K562 (cell line): ENCODE data around the gene GAPVD1. TPM values are rescaled to one million over a fixed set of nuclear protein-coding genes. Genes with fewer than 3 reads are reported as not detected.

ENCODE experiments used
- ARID4B ChIP-seq: sonication (generic); formaldehyde crosslinking; IDR thresholded peaks from 2 replicates; pipeline ENCODE4 v1.8.0; 2022; ENCODE audit warnings: mild to moderate bottlenecking, missing genetic modification reagents
- CBFA2T2 ChIP-seq: fragments of 450-650 bp; conservative IDR thresholded peaks from 2 replicates; pipeline ENCODE4 v1.6.1; 2017; ENCODE audit warnings: mild to moderate bottlenecking
- ILF3 ChIP-seq: fragments of 450-650 bp; IDR thresholded peaks from 2 replicates; pipeline ENCODE4 v1.6.1; 2018; ENCODE audit warnings: antibody characterized with exemption, mild to moderate bottlenecking, moderate library complexity, borderline replicate concordance
- ILK ChIP-seq: fragments of 450-650 bp; IDR thresholded peaks from 2 replicates; pipeline ENCODE4 v1.6.1; 2016; ENCODE audit warnings: missing genetic modification characterization, low read depth, mild to moderate bottlenecking, missing compliant biosample characterization, moderate library complexity, borderline replicate concordance
- KAT2B ChIP-seq: IDR thresholded peaks from one replicate; pipeline ENCODE4 v1.6.1; 2012; ENCODE audit warnings: low read depth, mild to moderate bottlenecking, control low read depth, inconsistent platforms, low read length, moderate library complexity
- NR2C2 ChIP-seq, 2 experiments: fragments of 200-800 bp in 1 of 2; sonication (Bioruptor generic) in 1 of 2; sonication (generic) in 1 of 2; formaldehyde crosslinking in 1 of 2; IDR thresholded peaks; 2 replicates each; pipeline versions ENCODE4 v1.6.1 to v1.8.0; 2016 to 2022; ENCODE audit warnings: mild to moderate bottlenecking in 1 of 2, missing compliant biosample characterization in 1 of 2, missing genetic modification characterization in 1 of 2, missing genetic modification reagents in 1 of 2
- POLR2AphosphoS5 ChIP-seq: IDR thresholded peaks from 2 replicates; pipeline ENCODE4 v1.6.1; 2011; ENCODE audit warnings: mild to moderate bottlenecking, low read depth, low read length, moderate library complexity; ENCODE audit not compliant: control insufficient read depth, insufficient read depth
- POLR2G ChIP-seq: fragments of 200-400 bp; formaldehyde crosslinking; IDR thresholded peaks from 2 replicates; pipeline ENCODE4 v1.6.1; 2017; ENCODE audit warnings: low read depth, mild to moderate bottlenecking, antibody characterized with exemption, low read length, moderate library complexity
- TSHZ1 ChIP-seq: fragments of 250-450 bp; sonication (Bioruptor Pico); IDR thresholded peaks from 2 replicates; pipeline ENCODE4 v1.4.0; 2020; ENCODE audit warnings: mild to moderate bottlenecking, moderate library complexity
- ZBTB33 ChIP-seq: sonication (generic); formaldehyde crosslinking; IDR thresholded peaks from 2 replicates; pipeline ENCODE4 v1.8.1; 2023; ENCODE audit warnings: mild to moderate bottlenecking, missing genetic modification reagents
- ZNF316 ChIP-seq: fragments of 450-650 bp; IDR thresholded peaks from 2 replicates; pipeline ENCODE4 v1.6.1; 2016
- ZNF740 ChIP-seq, 3 experiments: fragments of 200-800 bp in 1 of 3; sonication (Bioruptor generic) in 1 of 3; sonication (generic) in 1 of 3; formaldehyde crosslinking in 1 of 3; IDR thresholded peaks; 2 replicates each; pipeline versions ENCODE4 v1.6.1 to v1.8.0; 2016 to 2022; ENCODE audit warnings: mild to moderate bottlenecking in 2 of 3, missing compliant biosample characterization in 2 of 3, missing genetic modification characterization in 2 of 3, missing genetic modification reagents in 1 of 3
- polyA plus RNA-seq, 8 experiments: library from polyadenylated mRNA; depleted of rRNA in 4 of 8; stranded (reverse) in 5 of 8; unstranded in 3 of 8; fragments of >200 nt; fragmentation: Nextera tagmentation in 2 of 8; fragmentation: Illumina TruSeq in 1 of 8; extraction: Ambion mirVana in 2 of 8; extraction: Trizol in 1 of 8; gene quantifications; 2 replicates each; pipeline versions ENCODE4 v1.2.1 to v1.2.3, GENCODE V29; 2011 to 2014; ENCODE audit warnings: inconsistent platforms in 1 of 8, missing spikeins in 1 of 8
- total RNA-seq, 7 experiments: library from RNA; depleted of rRNA in 6 of 7; stranded (reverse); fragments of >200 nt in 6 of 7; fragmentation: Illumina TruSeq in 2 of 7; extraction: Trizol in 2 of 7; gene quantifications; 2 replicates each; pipeline versions ENCODE4 v1.2.1 to v1.2.3, GENCODE V29; 2011 to 2021; ENCODE audit warnings: low replicate concordance in 1 of 7

Gene GAPVD1
- total and polyA plus RNA-seq, 9 of the 15 experiments (the other 6 are each of a cell fraction or from before 2014, with no cell fraction given), result 9.5 to 66.1 (median 45.5) TPM

GRCh38 chr9:125235804-125236519 is 25.7 kb upstream of the GAPVD1 start (continued):
- TF ChIP-seq ARID4B (CRISPR knock-in tag), result no peak
- TF ChIP-seq ZNF740 (CRISPR knock-in tag; IDR thresholded peaks at IDR 0.05), result no peak; the same call in 1 of the 2 replicates
- peak in 1 of 2 experiments; percentile 33; a peak in 1 of 4 replicates for TF ChIP-seq ZNF740 (tag; IDR thresholded peaks at IDR 0.05)
- TF ChIP-seq POLR2AphosphoS5, result peak; percentile 67; the same call in 1 of the 2 replicates
- TF ChIP-seq ZNF316, result no peak
- no peak for TF ChIP-seq ZBTB33 (CRISPR knock-in tag)
- no peak for TF ChIP-seq TSHZ1 (CRISPR knock-in tag)
- 0 out of 2 replicates have a peak, but pooled peaks have one; percentile 7 for TF ChIP-seq NR2C2 (CRISPR knock-in tag; IDR thresholded peaks at IDR 0.05)
- no peak for TF ChIP-seq NR2C2 (tag; IDR thresholded peaks at IDR 0.05)
- TF ChIP-seq ILK (tag), result no peak
- no peak for TF ChIP-seq ILF3
- TF ChIP-seq KAT2B, result no peak
- TF ChIP-seq POLR2G, result peak; percentile 50
- no peak for TF ChIP-seq CBFA2T2
